ENCODE results near the gene NUDT1. TPM values are rescaled to one million over a fixed set of nuclear protein-coding genes. Genes with fewer than 3 reads are reported as not detected.

The NUDT1 gene
- total and polyA plus RNA-seq, 7 experiments from 2014 or later = 14.0 to 77.7 (median 22.7) TPM

DNA sequence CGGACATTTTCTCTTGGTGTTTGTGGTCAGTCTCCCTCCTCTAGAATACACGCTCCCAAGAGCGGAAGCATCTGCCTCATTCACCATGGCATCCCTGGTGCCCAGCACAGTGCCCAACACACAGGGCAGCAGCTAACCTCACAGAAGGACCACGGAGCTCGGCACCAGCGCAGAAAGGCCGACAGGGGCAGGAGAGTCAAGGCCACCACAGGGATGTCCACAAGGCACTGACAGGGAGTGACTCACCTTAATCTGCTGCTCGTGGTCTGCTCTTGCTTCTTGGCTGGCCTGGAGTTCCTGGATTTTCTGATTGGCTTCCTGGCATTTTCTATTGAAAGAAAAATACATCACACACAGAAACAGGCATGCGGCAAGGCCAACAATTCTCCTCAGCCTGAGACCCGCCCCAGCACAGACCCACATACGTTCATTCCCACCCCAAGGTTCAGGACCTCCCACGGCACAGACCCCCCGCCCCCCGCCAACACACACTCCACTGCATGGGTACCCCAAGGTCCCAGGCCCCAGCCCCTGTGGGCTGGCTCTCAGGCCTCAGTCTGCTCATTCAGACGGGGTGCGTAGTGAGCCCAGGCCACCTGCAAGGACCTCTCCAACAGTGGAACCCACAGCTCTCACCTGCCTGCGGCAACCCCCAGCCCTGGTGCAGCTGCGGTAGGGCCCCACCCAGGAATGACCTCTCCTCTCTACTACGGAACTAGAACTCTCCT lies 24.1 kb upstream of the NUDT1 start:
- H3K36me3 ChIP-seq (ENCODE audit: control insufficient read depth in 2 of 3, insufficient read depth in 3 of 3, low read length in 3 of 3) = peaks cover 0 to 91% (median 6%) of the 10 kb centered on the region in 3 experiments
- CTCF ChIA-PET = no interaction called here

DNA sequence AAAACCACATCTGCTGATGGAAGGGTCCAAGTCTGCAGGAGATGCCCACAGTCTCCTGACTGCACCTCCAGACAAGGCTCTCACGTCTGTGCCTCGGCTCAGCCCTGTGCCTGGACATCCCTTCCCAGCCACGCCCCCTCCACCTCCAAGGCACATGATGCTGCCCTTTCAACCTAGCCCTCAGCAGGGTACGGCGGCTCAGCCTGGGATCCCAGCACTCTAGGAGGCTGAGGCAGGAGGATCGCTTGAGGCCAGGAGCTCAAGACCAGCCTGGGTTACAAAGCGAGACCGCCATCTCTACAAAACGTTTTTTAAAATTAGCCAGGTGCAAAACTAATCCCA lies 23.6 kb upstream of the NUDT1 start:
- Histone ChIP-seq H3K4me3 (ENCODE audit: low read length) (no peak overlapping the region), H3K9me3 (ENCODE audit: control insufficient read depth in 2 of 3, low read length in 3 of 3) (no peaks in the 10 kb centered on the region), H3K27me3 (ENCODE audit: control insufficient read depth in 2 of 2, insufficient read depth in 2 of 2, low read length in 2 of 2) (no peaks in the 10 kb centered on the region), H3K36me3 (ENCODE audit: control insufficient read depth in 2 of 3, insufficient read depth in 3 of 3, low read length in 3 of 3) (peaks cover 0 to 91% (median 6%) of the 10 kb centered on the region in 3 experiments), H3K4me1 (ENCODE audit: control insufficient read depth in 2 of 2, insufficient read depth in 2 of 2, low read length in 2 of 2) (no peaks in the 10 kb centered on the region), H3K27ac (ENCODE audit: low read depth, low read length) (no peak overlapping the region)
- H3K27me3 Mint-ChIP-seq = no peaks in the 10 kb centered on the region
- no peak overlapping the region for H3K27ac Mint-ChIP-seq
- peaks cover 0 to 12% (median 0%) of the 10 kb centered on the region in 7 donors for H3K4me1 Mint-ChIP-seq
- H3K36me3 Mint-ChIP-seq = peaks cover 9 to 49% (median 23%) of the 10 kb centered on the region in 5 donors
- DNase-seq (no peak), ATAC-seq (no peak)
- H3K4me3 Mint-ChIP-seq = peak overlapping the region in 1 of 10 donors; percentile 24
- H3K9me3 Mint-ChIP-seq = no peaks in the 10 kb centered on the region
- intact Hi-C loops (cut with micrococcal nuclease) = no loop called here
- ChIA-PET CTCF (no interaction called here), POLR2A (no interaction called here)

More for the DNA sequence above, 24.1 kb upstream of the NUDT1 start:
- H3K27ac ChIP-seq (ENCODE audit: low read depth, low read length) = no peak overlapping the region
- peaks cover 9 to 53% (median 24%) of the 10 kb centered on the region in 5 donors for H3K36me3 Mint-ChIP-seq
- peak overlapping the region in 1 of 10 donors; percentile 24 for H3K4me3 Mint-ChIP-seq
- intact Hi-C loops (cut with micrococcal nuclease) = no loop called here
- ATAC-seq = no peak
- H3K27ac Mint-ChIP-seq = no peak overlapping the region
- H3K4me1 Mint-ChIP-seq = peaks cover 0 to 12% (median 0%) of the 10 kb centered on the region in 7 donors
- H3K27me3 Mint-ChIP-seq = no peaks in the 10 kb centered on the region
- POLR2A ChIA-PET = no interaction called here
- no peaks in the 10 kb centered on the region for H3K4me1 ChIP-seq (ENCODE audit: control insufficient read depth in 2 of 2, insufficient read depth in 2 of 2, low read length in 2 of 2)
- H3K4me3 ChIP-seq (ENCODE audit: low read length) = no peak overlapping the region
- H3K27me3 ChIP-seq (ENCODE audit: control insufficient read depth in 2 of 2, insufficient read depth in 2 of 2, low read length in 2 of 2) = no peaks in the 10 kb centered on the region
- H3K9me3 ChIP-seq (ENCODE audit: control insufficient read depth in 2 of 3, low read length in 3 of 3) = no peaks in the 10 kb centered on the region
- no peaks in the 10 kb centered on the region for H3K9me3 Mint-ChIP-seq
- no peak for DNase-seq

DNA sequence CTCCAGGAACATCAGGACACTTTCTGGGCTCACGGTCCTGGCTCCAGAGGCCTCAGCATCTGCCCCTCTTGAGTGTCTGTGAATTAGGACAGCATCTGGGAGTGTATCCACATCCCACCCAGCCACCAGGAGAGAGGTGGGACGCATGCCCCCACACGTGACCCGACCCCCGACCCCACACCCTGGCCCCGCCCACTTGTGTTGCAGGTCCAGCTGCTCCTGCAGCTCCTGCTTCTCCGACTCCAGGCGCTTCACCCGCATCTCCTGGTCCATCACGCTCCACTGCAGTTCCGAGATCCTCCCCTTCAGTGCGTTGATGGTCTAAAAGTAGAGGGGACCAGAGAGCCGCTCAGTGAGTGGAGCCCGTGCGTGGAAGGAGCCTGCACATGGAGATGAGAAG lies 22.9 kb upstream of the NUDT1 start:
- H3K4me1 Mint-ChIP-seq = peaks cover 0 to 13% (median 0%) of the 10 kb centered on the region in 7 donors
- H3K9me3 Mint-ChIP-seq = no peaks in the 10 kb centered on the region
- ChIA-PET POLR2A (no interaction called here), CTCF (no interaction called here)
- no peaks in the 10 kb centered on the region for H3K27me3 Mint-ChIP-seq
- H3K27ac ChIP-seq (ENCODE audit: low read depth, low read length) = no peak overlapping the region
- no peak overlapping the region for H3K27ac Mint-ChIP-seq
- no peaks in the 10 kb centered on the region for H3K9me3 ChIP-seq (ENCODE audit: control insufficient read depth in 2 of 3, low read length in 3 of 3)
- intact Hi-C loops (cut with micrococcal nuclease) = no loop called here
- H3K36me3 Mint-ChIP-seq = peaks cover 6 to 45% (median 21%) of the 10 kb centered on the region in 5 donors
- ATAC-seq (no peak), DNase-seq (no peak)
- no peak overlapping the region for H3K4me3 Mint-ChIP-seq
- H3K4me3 ChIP-seq (ENCODE audit: low read length) = no peak overlapping the region
- H3K36me3 ChIP-seq (ENCODE audit: control insufficient read depth in 2 of 3, insufficient read depth in 3 of 3, low read length in 3 of 3) = peaks cover 0 to 91% (median 6%) of the 10 kb centered on the region in 3 experiments
- H3K4me1 ChIP-seq (ENCODE audit: control insufficient read depth in 2 of 2, insufficient read depth in 2 of 2, low read length in 2 of 2) = no peaks in the 10 kb centered on the region
- no peaks in the 10 kb centered on the region for H3K27me3 ChIP-seq (ENCODE audit: control insufficient read depth in 2 of 2, insufficient read depth in 2 of 2, low read length in 2 of 2)

DNA sequence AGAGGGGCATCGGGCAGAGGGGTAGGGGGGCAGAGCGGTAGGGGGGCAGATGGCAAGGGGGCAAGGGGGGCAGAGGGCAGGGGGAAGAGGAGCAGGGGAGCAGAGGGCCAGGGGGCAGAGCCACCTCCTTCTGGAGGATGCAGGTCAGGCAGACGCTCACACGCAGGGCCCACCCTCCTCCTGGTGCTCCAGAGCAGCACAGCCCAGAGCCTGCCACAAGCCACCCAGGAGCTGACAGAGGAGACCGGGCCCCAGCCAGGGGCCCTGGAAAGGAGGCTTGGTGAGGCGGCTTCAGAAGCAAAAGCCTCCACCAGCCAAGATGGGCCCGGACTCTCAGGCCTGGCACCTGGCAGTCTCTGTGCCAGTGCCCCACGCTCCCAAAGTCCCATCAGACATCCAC lies 22.4 kb upstream of the NUDT1 start:
- Histone ChIP-seq H3K27me3 (ENCODE audit: control insufficient read depth in 2 of 2, insufficient read depth in 2 of 2, low read length in 2 of 2) (no peaks in the 10 kb centered on the region), H3K36me3 (ENCODE audit: control insufficient read depth in 2 of 3, insufficient read depth in 3 of 3, low read length in 3 of 3) (peaks cover 0 to 91% (median 6%) of the 10 kb centered on the region in 3 experiments), H3K27ac (ENCODE audit: low read depth, low read length) (no peak overlapping the region), H3K9me3 (ENCODE audit: control insufficient read depth in 2 of 3, low read length in 3 of 3) (no peaks in the 10 kb centered on the region), H3K4me3 (ENCODE audit: low read length) (no peak overlapping the region), H3K4me1 (ENCODE audit: control insufficient read depth in 2 of 2, insufficient read depth in 2 of 2, low read length in 2 of 2) (no peaks in the 10 kb centered on the region)
- no peak for DNase-seq
- Mint-ChIP-seq H3K4me1 (peaks cover 0 to 13% (median 0%) of the 10 kb centered on the region in 7 donors), H3K27ac (no peak overlapping the region), H3K27me3 (no peaks in the 10 kb centered on the region), H3K36me3 (peaks cover 6 to 48% (median 23%) of the 10 kb centered on the region in 5 donors), H3K4me3 (no peak overlapping the region), H3K9me3 (no peaks in the 10 kb centered on the region)
- ChIA-PET POLR2A (no interaction called here), CTCF (interaction anchor here (0.7 kb wide), 1 partner anchor 178 kb away, joined by 3 read pairs; no protein-coding TSS in a partner anchor)
- no peak for ATAC-seq
- intact Hi-C loops (cut with micrococcal nuclease) = no loop called here

DNA sequence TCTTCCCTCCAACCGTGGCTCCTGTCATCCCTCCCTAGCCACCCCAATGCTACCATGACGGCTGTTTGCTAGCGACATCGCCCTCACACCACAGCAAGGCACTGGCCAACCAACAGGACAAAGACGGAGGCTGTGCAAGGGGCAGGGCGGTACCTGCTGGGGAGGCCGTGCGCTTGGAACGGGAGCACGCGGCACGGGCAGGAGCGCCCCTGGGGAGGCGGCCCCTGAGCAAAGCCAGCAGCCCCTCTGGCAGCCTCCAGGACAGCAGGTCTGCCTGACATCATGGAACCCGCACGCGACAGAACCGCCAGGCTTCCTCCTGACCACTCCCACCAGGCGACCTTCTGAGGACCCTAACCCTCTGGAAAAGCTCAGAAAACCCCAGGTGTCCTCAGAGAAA lies 22.0 kb upstream of the NUDT1 start:
- no peak overlapping the region for H3K27ac ChIP-seq (ENCODE audit: low read depth, low read length)
- Mint-ChIP-seq H3K27me3 (no peaks in the 10 kb centered on the region), H3K36me3 (peaks cover 6 to 48% (median 23%) of the 10 kb centered on the region in 5 donors), H3K9me3 (no peaks in the 10 kb centered on the region), H3K4me1 (peaks cover 0 to 12% (median 0%) of the 10 kb centered on the region in 7 donors), H3K4me3 (no peak overlapping the region), H3K27ac (no peak overlapping the region)
- H3K4me1 ChIP-seq (ENCODE audit: control insufficient read depth in 2 of 2, insufficient read depth in 2 of 2, low read length in 2 of 2) = no peaks in the 10 kb centered on the region
- peaks cover 0 to 91% (median 6%) of the 10 kb centered on the region in 3 experiments for H3K36me3 ChIP-seq (ENCODE audit: control insufficient read depth in 2 of 3, insufficient read depth in 3 of 3, low read length in 3 of 3)
- ATAC-seq = no peak
- no peaks in the 10 kb centered on the region for H3K27me3 ChIP-seq (ENCODE audit: control insufficient read depth in 2 of 2, insufficient read depth in 2 of 2, low read length in 2 of 2)
- H3K9me3 ChIP-seq (ENCODE audit: control insufficient read depth in 2 of 3, low read length in 3 of 3) = no peaks in the 10 kb centered on the region
- no peak overlapping the region for H3K4me3 ChIP-seq (ENCODE audit: low read length)
- POLR2A ChIA-PET = no interaction called here
- CTCF ChIA-PET = interaction anchor here (0.7 kb wide), 1 partner anchor 179 kb away, joined by 3 read pairs; no protein-coding TSS in a partner anchor
- no peak for DNase-seq
- intact Hi-C loops (cut with micrococcal nuclease) = no loop called here

DNA sequence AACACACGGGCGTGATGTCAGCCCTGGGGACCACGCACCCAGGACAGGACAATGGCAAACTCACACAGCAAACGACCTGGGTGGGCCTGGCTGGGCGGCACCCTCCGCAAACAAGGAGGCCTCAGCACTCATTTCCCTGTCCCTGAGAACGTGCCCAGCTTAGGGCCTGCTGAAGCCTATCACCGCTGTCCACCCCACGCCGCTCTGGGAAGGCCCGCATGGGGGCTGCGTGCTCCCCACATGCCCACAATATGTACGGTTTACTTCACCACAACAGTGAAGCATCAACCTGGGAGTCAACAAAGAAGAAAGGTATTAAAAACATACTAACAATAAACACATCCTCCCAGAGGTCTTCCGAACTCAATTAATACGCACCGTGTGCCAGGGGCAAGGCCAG lies 21.5 kb upstream of the NUDT1 start:
- Histone ChIP-seq H3K4me1 (ENCODE audit: control insufficient read depth in 2 of 2, insufficient read depth in 2 of 2, low read length in 2 of 2) (no peaks in the 10 kb centered on the region), H3K4me3 (ENCODE audit: low read length) (no peak overlapping the region), H3K27me3 (ENCODE audit: control insufficient read depth in 2 of 2, insufficient read depth in 2 of 2, low read length in 2 of 2) (no peaks in the 10 kb centered on the region), H3K36me3 (ENCODE audit: control insufficient read depth in 2 of 3, insufficient read depth in 3 of 3, low read length in 3 of 3) (peaks cover 0 to 92% (median 6%) of the 10 kb centered on the region in 3 experiments), H3K9me3 (ENCODE audit: control insufficient read depth in 2 of 3, low read length in 3 of 3) (no peaks in the 10 kb centered on the region), H3K27ac (ENCODE audit: low read depth, low read length) (no peak overlapping the region)
- Mint-ChIP-seq H3K4me1 (peaks cover 0 to 12% (median 0%) of the 10 kb centered on the region in 7 donors), H3K36me3 (peaks cover 5 to 48% (median 21%) of the 10 kb centered on the region in 5 donors), H3K9me3 (no peaks in the 10 kb centered on the region), H3K27ac (no peak overlapping the region), H3K4me3 (no peak overlapping the region), H3K27me3 (no peaks in the 10 kb centered on the region)
- ChIA-PET CTCF (interaction anchor here (0.7 kb wide), 1 partner anchor 179 kb away, joined by 3 read pairs; no protein-coding TSS in a partner anchor), POLR2A (no interaction called here)
- ATAC-seq (no peak), DNase-seq (no peak)
- intact Hi-C loops (cut with micrococcal nuclease) = no loop called here

DNA sequence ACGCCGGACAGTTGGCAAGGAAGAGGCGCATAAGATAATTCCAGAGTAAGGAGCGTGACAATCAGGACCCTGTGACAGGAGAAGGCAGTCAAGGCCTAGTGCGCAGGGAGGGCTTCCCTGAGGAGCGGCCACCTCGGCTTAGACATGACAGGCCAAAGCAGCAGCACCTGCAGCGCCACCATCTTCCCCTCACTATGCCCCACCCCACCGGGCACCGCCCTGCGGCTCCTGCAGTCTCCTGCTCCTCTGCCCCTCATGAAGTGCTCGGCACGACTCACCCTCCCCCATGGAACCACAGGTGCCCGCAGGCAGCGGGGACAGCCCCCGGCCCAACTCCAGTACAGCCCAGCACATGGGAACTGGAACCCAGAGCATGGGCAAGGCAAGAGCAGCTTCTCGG lies 21.1 kb upstream of the NUDT1 start:
- ChIA-PET CTCF (no interaction called here), POLR2A (no interaction called here)
- ATAC-seq = no peak
- Mint-ChIP-seq H3K27ac (no peak overlapping the region), H3K4me3 (no peak overlapping the region), H3K36me3 (peaks cover 4 to 47% (median 16%) of the 10 kb centered on the region in 5 donors), H3K4me1 (peaks cover 0 to 13% (median 0%) of the 10 kb centered on the region in 7 donors), H3K9me3 (peaks cover 0 to under 1% (median 0%) of the 10 kb centered on the region in 11 donors), H3K27me3 (no peaks in the 10 kb centered on the region)
- peaks cover 0 to 92% (median 6%) of the 10 kb centered on the region in 3 experiments for H3K36me3 ChIP-seq (ENCODE audit: control insufficient read depth in 2 of 3, insufficient read depth in 3 of 3, low read length in 3 of 3)
- H3K4me1 ChIP-seq (ENCODE audit: control insufficient read depth in 2 of 2, insufficient read depth in 2 of 2, low read length in 2 of 2) = no peaks in the 10 kb centered on the region
- H3K9me3 ChIP-seq (ENCODE audit: control insufficient read depth in 2 of 3, low read length in 3 of 3) = no peaks in the 10 kb centered on the region
- H3K4me3 ChIP-seq (ENCODE audit: low read length) = no peak overlapping the region
- no peaks in the 10 kb centered on the region for H3K27me3 ChIP-seq (ENCODE audit: control insufficient read depth in 2 of 2, insufficient read depth in 2 of 2, low read length in 2 of 2)
- DNase-seq = no peak
- no peak overlapping the region for H3K27ac ChIP-seq (ENCODE audit: low read depth, low read length)
- intact Hi-C loops (cut with micrococcal nuclease) = no loop called here
